DMS53 treated with DMSO at 0.1 percent for 48 hours (cell line): ENCODE data around the gene MORN4.
"Not testable (repeated sequence)": the region's sequence is repeated elsewhere in the genome, so short reads cannot be mapped to it uniquely, and the experiment has no call there.

Experiments used
- DNase-seq: peaks from one replicate; lab custom pipeline; 2025; ENCODE audit not compliant: unreplicated experiment; lab: John Stamatoyannopoulos, UW

The MORN4 gene

DNA sequence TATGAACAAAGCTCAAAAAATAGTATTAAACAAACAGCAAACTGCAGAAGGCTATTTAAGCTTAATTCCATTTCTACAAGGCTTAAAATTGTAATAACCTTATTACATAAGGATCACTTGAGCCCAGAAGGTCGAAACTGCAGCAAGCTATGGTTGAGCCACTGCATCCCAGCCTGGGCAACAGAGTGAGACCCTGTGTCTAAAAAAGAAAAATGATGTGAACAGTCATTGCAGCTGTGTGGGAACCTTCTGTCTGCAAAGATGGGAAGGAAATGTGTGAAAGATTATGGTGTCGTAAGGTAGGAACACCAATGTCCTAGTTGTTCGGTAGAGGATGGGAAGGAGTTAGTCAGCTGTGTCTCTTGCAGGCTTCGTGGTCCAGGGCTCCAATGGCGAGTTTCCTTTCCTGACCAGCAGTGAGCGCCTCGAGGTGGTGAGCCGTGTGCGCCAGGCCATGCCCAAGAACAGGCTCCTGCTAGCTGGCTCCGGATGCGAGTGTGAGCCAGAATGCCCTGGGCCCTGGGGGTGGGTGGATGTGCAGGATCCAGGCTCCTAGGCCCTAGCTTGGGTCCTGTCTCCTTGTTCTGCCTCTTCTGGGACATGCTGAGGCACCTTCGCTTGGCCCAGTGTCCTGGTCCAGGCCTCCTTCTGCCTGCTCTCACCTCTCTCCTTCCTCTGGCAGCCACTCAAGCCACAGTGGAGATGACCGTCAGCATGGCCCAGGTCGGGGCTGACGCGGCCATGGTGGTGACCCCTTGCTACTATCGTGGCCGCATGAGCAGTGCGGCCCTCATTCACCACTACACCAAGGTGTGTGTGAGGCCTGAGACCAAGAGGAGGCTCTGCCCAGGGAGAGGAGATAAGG is 34.7 kb downstream of the MORN4 start:
- no peak for DNase-seq

DNA sequence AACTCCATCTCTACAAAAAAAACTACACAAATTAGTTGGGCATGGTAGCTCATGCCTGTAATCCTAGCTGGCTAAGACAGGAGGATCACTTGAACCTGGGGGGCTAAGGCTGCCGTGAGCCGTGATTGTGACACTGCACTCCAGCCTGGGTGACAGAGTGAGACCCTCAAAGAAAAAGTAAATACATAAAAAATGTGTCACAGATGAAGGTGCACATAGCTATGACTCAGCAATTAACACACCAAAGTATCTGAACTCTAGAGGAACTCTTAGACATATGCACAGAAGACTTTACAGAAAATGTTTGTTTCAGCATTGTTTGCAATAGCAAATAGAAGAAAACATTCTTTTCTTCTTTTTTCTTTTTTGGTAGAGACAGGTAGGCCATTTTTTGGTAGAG is 35.5 kb downstream of the MORN4 start:
- no peak for DNase-seq

DNA sequence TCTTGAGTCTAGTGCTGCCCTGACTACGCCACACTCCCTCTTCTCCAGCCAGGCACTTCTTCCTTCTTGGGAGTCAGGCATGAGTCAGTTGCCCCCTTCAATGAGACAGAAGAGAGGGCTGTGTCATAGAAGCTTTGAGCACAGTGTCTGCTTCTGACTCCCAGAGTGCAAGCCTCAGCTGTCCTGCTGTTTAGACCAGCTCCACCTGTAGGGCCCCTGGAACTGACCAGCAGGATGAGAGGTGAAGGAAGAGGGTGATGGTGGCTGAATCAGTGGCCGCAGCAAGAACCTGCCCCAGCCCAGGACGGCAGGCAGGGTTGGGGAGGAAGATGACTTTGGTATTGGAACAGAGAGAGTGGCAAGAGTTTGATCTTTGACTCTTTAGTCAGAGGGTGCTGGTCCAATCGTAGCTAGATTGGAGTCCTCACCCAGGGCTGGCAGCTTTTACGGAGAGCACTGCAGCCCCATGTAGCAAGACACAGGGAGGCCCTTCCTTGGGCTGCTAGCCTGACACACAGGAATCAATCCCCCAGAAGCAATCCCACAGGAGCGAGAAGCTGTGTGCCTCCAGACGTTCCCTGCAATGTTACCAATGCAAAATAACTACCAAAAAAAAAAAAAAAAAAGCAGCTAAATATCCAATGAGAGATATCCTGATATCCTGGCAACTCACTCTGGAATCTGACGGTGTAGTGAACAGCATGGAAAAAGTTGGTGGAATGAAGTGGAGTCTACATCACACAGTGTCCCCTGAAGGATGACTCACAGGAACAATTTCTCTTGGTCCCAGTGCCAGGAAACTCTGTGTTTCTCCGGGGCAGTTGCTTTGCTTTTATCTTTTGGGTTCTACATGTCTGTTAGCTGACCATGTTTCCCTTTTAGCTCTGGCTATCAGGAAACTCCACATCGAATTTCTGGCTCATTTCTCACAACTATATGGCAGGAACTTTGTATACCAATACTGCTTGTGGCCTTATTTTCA is 36.9 kb downstream of the MORN4 start:
- peak; percentile 12 for DNase-seq

DNA sequence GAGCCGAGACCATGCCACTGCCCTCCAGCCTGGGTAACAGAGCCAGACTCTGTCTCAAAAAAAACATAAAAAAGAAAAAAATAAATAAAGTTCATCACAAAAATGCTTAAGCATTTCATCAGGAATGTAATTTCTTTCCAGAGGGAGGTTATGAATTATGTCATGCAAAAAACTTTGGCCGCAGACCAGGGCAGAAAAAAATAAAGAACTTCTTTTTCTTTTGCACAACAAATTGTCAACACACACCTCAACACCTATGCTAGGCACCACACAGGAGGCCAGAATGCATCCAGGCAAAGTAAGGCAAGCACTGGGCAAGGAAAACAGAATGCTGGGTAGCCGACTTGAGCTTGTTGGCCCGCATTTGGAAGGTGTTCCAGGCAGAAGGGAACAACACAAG is 39.9 kb downstream of the MORN4 start:
- DNase-seq: no peak

DNA sequence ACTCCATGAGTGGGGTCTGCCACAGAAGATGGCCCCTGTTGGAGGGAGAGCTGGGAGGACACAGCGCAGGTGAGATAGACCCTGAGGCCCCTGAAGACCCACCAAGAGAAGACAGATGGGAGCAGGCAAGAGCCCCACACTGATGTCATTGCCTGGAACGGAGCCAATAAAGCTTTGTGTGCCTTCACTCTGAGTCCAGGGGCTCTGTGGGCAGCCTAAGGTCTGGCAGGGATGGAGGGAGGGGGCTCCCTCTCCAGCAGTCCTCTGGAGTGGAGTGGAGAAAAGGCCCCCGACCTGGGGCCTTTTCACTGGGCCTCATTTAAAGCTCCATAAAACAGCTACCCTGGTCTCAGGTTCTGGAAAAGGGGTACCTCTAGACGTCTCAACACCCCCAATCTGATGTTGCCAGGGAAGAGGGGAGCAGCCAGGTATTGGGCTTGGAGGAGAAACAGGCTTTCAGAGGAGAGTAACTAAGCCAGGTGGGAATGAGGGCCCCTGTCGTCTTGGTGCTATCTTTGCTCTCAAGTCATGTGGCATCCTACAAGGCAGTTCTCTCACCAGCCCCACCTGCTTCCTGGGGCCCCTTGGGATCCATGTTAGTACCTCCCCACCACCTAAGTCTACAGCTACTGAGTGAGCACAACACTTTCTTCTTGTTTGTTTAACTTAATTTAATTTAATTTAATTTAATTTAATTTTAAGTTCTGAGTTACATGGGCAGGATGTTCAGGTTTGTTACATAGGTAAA is 42.4 kb downstream of the MORN4 start:
- no peak for DNase-seq

DNA sequence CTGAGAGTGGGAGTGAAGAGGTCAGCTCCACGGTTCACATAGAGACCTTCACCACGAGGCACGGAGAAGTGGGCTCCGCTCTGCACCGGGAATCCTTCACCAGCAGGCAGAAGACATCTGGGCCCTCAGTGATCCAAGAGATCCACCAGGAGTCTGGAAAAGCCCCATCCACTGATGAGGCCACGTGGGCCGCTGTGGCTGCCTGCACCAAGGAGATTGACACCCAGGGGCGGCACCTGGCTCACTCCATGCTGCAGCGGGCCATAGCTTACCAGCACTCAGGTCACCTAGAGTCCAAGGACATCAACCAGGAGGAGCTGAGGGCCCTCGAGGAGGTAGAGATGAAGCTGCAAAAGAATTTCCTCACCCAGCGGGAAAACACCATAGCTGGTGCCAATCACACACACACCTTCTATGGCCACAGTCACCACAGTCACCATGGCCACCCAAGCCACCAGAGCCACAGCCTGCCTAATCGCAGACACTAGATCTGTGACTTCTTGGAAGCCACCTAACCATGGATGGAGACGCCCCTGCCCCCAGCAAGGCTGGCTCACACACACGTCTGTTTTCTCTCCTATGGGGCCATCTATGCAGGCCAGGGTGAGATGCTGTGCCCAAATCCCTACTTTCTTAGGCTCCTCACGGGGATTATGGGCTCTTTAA is 43.1 kb downstream of the MORN4 start:
- DNase-seq: no peak

DNA sequence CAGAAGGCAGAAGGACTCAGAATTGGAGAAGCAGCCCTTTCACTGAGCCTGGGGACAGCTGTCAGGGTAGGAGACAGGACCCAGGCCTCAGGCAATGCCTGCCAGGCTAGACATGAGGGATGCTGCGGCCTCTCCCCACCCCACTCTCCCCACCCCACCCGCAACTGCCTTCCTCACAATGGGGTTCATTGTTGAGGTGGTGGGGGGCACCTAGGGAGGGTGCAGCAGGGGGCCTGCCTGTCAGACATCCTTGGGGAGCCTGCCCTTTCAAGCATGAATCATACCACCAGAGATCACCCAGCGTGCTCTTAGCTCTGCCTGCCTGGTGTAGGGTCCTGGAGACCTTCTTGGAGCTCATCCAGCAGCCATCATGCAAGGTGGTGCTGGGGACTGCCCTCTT is 43.8 kb downstream of the MORN4 start, which contains the start of gene C10orf62:
Gene C10orf62 (plus strand): TSS at position 243 of the 400 bp plus-strand sequence. CDS start 177 bp downstream, outside the sequence.
- no peak for DNase-seq

DNA sequence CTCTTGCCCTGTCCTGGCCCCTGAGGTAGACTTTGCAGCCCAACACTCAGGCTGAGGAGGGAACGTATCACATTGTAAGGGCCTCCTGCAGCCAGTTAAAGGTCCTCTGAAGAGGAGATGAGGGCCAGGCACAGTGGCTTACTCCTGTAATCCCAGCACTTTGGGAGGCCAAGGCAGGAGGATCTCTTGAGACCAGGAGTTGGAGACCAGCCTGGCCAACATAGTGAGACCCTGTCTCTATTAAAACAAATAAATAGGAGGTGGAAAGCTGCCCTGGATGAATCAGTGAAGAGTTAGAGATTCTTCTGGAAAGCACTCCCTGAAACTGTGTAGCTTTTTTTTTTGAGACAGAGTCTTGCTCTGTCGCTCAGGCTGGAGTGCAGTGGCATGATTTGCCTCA is 46.1 kb downstream of the MORN4 start:
- no peak for DNase-seq

DNA sequence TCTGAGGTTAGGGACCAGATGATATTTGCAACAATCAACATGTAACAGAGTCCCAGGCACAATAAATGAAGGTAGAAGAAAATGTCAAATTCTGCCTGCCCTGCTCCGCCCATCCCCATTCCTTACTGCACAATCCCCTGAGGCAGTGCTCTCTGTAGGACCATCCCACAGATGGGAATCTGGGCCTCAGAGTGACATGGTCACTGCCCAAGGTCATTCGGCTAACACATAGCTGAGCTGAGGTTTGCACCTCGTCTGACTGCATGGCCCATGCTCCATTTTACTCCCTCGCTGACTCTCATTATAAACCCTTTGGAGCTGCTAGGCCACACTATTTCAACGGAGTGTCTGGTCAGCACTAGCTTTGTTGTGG is 47.9 kb downstream of the MORN4 start:
- no peak for DNase-seq

DNA sequence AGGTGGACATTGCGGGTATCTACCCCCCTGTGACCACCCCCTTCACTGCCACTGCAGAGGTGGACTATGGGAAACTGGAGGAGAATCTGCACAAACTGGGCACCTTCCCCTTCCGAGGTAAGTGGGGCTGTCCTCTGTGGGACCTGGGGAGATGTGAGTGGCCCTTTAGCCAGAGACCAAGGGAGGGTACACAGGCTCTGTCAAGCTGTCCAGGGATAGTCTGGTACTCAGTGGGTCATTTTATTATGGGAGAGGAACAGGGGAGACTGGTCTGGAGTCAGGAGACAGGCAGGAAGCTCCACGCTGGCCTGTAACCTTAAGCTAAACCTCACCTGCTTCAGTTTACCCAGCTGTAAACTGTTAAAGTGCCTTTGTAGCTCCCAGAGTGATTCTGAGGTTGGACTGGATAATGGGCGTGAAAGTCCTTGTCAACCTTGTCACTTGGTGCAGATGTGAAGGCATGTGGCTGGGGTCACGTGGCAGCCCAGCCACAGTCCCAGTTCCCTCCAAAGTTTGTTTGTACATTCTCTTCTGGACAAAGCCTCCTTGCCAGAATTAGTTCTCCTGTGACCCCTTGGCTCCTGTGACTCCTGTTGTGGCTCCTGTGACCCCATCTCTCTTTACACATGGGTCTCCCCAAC is 48.4 kb downstream of the MORN4 start:
- peak; percentile 78 for DNase-seq

DNA sequence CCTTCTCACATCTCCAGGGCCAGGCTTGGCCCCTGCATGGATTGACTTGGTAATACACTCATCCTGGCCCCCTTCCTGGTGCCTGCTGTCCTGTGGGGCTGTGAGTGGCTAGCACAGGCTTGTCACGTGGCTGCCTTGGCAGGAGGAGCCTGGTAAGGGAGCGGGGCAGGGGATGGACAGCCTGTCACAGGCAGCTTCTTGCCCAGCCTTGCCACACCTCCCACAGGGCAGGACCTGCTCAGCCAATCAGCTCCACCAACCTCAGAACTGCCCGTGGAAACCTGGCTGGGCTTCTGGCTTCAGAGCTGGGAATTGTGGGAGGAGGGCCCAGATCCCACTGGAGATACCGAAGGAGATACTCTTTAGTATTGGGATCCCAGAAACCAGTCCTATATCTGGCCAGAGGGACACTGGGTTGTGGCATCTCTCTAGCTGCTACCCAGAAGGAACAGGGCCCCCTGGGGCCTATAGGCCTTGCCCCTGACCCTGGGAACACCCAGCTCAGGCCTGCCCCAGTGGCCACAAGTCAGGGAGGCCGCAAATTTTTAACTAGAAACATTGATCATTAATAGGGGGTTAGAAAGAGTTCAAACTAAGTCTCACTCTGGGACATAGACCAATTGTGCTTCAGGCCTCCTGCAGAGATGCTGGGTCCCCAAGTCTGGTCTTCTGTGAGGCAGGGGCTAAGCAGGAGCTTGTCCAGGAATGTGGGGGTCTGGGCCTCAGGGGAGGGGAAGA is 49.1 kb downstream of the MORN4 start, which contains the start of gene HOGA1:
Gene HOGA1 (plus strand): TSS at position 330 of the 738 bp plus-strand sequence. CDS start 315 bp downstream, at position 645.
- DNase-seq: peak; percentile 4

DNA sequence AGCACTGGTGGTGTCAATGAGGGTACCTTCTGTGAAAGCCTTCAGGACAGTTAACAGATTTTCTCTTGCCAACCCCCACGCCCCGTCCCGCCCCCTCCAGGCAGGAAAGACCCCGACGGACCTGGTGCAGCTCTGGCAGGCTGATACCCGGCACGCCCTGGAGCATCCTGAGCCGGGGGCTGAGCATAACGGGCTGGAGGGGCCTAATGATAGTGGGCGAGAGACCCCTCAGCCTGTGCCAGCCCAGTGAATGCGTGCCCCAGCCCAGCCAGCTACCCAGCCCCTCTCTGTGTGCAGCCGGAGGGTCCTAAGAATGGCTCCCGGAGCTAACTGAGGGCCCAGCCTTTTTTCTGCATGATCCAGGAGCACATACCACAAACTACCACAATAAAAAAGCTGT is 49.8 kb downstream of the MORN4 start:
- no peak for DNase-seq

DNA sequence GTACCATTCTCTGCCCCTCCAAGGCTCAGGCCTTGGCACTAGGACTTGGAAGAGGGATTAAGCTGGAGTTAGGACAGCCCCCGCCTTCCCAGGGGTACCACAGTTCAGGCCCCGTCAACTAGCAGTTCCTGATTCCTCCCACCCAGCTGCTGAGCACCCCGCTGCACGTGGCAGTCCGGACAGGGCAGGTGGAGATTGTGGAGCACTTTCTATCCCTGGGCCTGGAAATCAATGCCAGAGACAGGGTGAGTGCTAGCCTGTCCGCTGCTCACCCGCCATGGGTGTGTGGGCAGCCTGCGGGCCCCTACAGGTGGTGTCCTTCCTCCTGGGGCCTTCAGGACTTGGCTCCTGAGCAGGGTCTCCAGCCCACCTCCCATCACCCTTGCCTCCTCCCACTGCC is 51.1 kb downstream of the MORN4 start:
- no peak for DNase-seq

DNA sequence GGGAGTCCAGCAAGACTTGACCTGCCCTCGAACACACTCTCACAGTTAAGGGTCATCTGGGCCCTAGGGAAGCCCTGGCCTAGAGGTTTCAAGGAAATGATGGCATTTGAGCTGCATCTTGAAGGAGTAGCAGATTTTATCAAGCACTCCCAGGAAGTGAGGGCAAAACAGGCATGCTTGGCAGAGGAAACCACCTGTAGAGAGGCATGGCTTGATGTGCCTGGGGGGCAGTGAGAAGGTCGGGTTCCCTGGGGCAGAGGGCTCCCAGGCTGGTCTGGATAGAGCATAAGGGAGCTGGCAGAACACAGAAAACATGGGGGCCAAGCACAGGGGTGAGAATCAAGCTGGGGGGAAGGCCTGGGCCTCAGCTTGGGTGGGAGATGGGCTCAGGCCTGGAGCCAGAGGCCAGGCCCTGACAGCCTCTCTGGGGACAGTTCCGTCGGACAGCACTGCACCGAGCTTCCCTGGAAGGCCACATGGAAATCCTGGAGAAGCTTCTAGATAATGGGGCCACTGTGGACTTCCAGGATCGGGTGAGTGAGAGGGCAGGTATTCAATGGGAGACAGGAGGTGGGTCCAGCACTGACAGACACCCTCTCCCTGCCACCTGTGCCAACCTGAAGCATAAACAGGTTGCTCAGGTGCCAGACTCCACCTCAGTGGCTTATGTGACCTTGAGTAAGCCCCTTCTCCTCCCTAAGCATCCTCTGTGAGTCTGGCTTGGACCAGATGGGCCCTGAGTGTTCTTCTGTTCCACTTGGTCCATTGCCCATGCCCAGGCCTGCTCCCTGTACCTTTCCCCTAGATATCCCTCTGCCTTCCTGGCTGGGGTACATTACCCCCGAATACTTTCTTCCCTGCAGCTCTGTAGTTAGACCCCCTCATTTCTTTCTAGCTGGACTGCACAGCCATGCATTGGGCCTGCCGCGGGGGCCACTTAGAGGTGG is 52.6 kb downstream of the MORN4 start:
- DNase-seq: no peak

DNA sequence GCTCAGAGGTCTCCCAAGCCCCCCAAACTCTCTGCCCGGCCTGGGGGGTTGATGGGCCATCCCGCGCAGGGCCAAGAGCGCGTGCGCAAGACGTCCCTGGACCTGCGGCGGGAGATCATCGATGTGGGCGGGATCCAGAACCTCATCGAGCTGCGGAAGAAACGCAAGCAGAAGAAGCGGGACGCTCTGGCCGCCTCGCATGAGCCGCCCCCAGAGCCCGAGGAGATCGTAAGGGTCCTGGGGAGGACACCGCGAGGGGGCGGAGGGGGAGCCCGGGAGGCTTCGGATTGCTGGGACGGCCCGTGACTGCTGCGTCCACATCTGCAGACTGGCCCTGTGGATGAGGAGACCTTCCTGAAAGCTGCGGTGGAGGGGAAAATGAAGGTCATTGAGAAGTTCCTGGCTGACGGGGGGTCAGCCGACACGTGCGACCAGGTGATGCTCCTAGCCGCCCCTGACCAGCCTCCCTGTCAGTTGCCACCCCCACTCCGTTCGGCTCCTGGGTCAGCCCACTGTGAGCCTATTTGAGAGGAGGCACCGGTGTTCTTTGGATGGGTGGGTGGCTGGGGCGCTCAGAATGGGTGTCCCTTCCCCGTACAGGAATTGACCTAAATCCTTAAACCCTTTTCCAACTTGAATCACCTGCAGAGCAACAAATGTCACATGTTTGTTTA is 55.0 kb downstream of the MORN4 start:
- no peak for DNase-seq

DNA sequence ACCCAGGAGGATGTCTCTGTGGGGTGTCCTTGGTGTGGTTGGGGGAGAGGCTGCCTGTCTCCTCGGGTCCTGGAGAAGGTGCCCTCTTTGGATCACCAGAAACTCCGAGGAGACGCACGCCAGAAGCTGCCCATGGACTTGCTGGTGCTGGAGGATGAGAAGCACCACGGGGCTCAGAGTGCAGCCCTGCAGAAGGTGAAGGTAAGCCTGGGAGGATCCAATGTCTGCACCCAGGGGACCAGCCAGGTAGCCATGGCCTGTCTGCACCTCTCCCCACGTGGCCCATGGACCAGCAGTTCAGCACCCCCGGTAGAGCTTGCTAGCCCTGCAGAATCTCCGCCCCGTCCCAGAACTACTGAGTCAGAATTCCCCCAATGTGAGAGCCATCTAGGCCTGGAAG is 55.6 kb downstream of the MORN4 start:
- no peak for DNase-seq

DNA sequence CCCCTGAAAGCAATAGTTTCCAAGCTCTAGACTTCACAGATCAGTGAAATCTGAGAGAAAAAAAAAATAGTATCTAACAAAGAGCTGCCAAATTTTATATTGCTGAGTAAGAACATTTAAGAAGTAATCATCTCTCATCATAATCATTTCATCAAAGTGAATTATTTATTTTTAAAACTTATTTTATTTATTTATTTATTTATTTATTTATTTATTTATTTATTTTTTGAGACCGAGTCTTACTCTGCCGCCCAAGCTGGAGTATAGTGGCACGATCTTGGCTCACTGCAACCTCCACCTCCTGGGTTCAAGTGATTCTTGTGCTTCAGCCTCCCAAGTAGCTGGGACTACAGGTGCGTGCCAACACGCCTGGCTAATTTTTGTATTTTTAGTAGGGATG is 56.8 kb downstream of the MORN4 start:
- not testable (repeated sequence) for DNase-seq
